ENCODE data around the gene MSMB.

The MSMB gene

DNA sequence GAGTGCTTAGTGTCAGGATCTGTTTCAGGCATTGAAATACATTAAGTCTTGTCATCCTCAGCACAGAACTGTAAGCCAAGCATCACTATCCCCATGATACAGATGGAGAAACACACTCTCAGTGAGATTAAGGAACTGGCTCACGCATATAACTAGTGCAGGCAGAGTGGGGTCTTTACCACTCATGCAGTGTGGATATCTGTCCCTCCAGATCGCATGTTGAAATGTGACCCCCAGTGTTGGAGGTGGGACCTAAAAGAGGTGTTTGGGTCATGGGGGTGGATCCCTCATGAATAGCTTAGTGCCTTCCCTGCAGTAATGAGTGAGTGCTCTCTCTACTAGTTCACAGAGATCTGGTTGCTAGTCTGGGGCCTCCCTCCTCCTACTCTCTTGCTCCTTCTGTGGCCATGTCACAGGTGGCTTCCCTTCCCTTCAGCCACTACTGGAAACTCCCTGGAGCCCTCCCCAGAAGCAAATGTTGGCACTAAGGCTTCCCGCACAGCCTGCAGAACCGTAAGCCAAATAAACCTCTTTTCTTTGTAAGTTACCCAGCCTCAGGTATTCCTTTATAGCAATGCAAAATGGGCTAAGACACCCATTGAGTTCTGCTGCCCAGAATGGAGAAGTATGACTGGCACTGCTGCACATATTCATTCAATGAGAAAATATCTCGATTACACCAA lies 31.8 kb upstream of the MSMB start:
- no peak overlapping the region for H2AK5ac ChIP-seq (ENCODE audit: low read depth, low read length)
- H3K36me3 ChIP-seq (replicated peaks in 1 of 2; ENCODE audit: control insufficient read depth in 2 of 2, insufficient read depth in 2 of 2, low read length in 2 of 2): no peaks in the 10 kb centered on the region
- no peak overlapping the region for H3K23ac ChIP-seq (ENCODE audit: low read depth, low read length, poor library complexity)
- H3K18ac ChIP-seq (ENCODE audit: low read length): no peak overlapping the region
- no peaks in the 10 kb centered on the region for H3K27me3 ChIP-seq (ENCODE audit: control insufficient read depth in 3 of 3, insufficient read depth in 3 of 3, low read depth in 1 of 3, low read length in 3 of 3)
- H2BK12ac ChIP-seq (ENCODE audit: low read length): no peak overlapping the region
- H2AFZ ChIP-seq (ENCODE audit: low read length): no peak overlapping the region
- no peak for DNase-seq (ENCODE audit: low spot score)
- H3K79me1 ChIP-seq (ENCODE audit: low read depth, low read length): no peaks in the 10 kb centered on the region
- no peak overlapping the region for H4K8ac ChIP-seq (ENCODE audit: low read depth, low read length)
- no peak overlapping the region for H3K4me3 ChIP-seq (ENCODE audit: low read length in 2 of 2)
- H3K9ac ChIP-seq (ENCODE audit: low read depth, low read length, poor library complexity): no peak overlapping the region
- no peak overlapping the region for H2BK15ac ChIP-seq (ENCODE audit: low read length)
- H2BK120ac ChIP-seq (ENCODE audit: low read depth, low read length): no peak overlapping the region
- no peak overlapping the region for H3K4ac ChIP-seq (ENCODE audit: low read length)
- WGBS, 2 donors (ENCODE audit: extremely low coverage in 2 of 2, insufficient read length in 2 of 2, insufficient replicate concordance in 1 of 2): no CpG with 5 or more reads among the region's 5 CpGs
- H2BK5ac ChIP-seq (ENCODE audit: low read length): no peak overlapping the region
- no peak overlapping the region for H3K14ac ChIP-seq (ENCODE audit: low read length)
- H3K4me1 ChIP-seq (ENCODE audit: control insufficient read depth in 2 of 2, insufficient read depth in 1 of 2, low read depth in 1 of 2, low read length in 2 of 2): no peaks in the 10 kb centered on the region
- H3K4me2 ChIP-seq (ENCODE audit: insufficient read depth, low read length, poor library complexity, severe bottlenecking): no peak overlapping the region
- no peaks in the 10 kb centered on the region for H3K9me3 ChIP-seq (replicated peaks in 1 of 2; ENCODE audit: control insufficient read depth in 2 of 2, insufficient read depth in 1 of 2, low read depth in 1 of 2, low read length in 2 of 2)
- no peak overlapping the region for H4K91ac ChIP-seq (ENCODE audit: low read depth, low read length, poor library complexity)
- H3K27ac ChIP-seq (replicated peaks; ENCODE audit: low read length): no peak overlapping the region

DNA sequence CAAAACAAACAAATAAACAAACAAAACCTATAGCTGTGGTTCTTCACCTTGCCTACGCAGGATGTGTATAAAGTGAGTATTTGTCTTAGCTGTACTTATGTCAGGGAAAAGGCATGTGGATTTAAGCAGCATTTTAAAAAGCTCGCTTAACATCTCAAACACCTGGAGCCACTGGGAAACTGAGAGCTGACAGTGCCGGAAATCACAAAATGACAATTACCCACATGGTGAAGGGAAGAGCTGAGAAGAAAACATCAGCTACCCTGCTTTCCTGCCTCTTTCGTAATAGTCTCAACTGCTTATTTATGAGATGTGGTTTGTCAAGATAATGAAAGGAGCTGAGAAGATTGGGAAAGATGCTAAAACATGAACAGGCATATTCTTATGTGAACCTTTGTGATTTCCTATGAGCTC lies 31.1 kb upstream of the MSMB start:
- WGBS, 2 donors (ENCODE audit: extremely low coverage in 2 of 2, insufficient read length in 2 of 2, insufficient replicate concordance in 1 of 2): no CpG with 5 or more reads among the region's 4 CpGs
- no peaks in the 10 kb centered on the region for H3K79me1 ChIP-seq (ENCODE audit: low read depth, low read length)
- H2BK120ac ChIP-seq (ENCODE audit: low read depth, low read length): no peak overlapping the region
- H3K4me2 ChIP-seq (ENCODE audit: insufficient read depth, low read length, poor library complexity, severe bottlenecking): no peak overlapping the region
- no peak for DNase-seq (ENCODE audit: low spot score)
- no peak overlapping the region for H3K14ac ChIP-seq (ENCODE audit: low read length)
- H3K27me3 ChIP-seq (ENCODE audit: control insufficient read depth in 3 of 3, insufficient read depth in 3 of 3, low read depth in 1 of 3, low read length in 3 of 3): no peaks in the 10 kb centered on the region
- H2AFZ ChIP-seq (ENCODE audit: low read length): no peak overlapping the region
- H3K23ac ChIP-seq (ENCODE audit: low read depth, low read length, poor library complexity): no peak overlapping the region
- no peak overlapping the region for H3K4ac ChIP-seq (ENCODE audit: low read length)
- H2BK12ac ChIP-seq (ENCODE audit: low read length): no peak overlapping the region
- no peaks in the 10 kb centered on the region for H3K9me3 ChIP-seq (replicated peaks in 1 of 2; ENCODE audit: control insufficient read depth in 2 of 2, insufficient read depth in 1 of 2, low read depth in 1 of 2, low read length in 2 of 2)
- no peak overlapping the region for H2BK5ac ChIP-seq (ENCODE audit: low read length)
- no peak overlapping the region for H4K91ac ChIP-seq (ENCODE audit: low read depth, low read length, poor library complexity)
- no peaks in the 10 kb centered on the region for H3K4me1 ChIP-seq (ENCODE audit: control insufficient read depth in 2 of 2, insufficient read depth in 1 of 2, low read depth in 1 of 2, low read length in 2 of 2)
- no peaks in the 10 kb centered on the region for H3K36me3 ChIP-seq (replicated peaks in 1 of 2; ENCODE audit: control insufficient read depth in 2 of 2, insufficient read depth in 2 of 2, low read length in 2 of 2)
- no peak overlapping the region for H2BK15ac ChIP-seq (ENCODE audit: low read length)
- H3K27ac ChIP-seq (replicated peaks; ENCODE audit: low read length): no peak overlapping the region
- H4K8ac ChIP-seq (ENCODE audit: low read depth, low read length): no peak overlapping the region
- no peak overlapping the region for H2AK5ac ChIP-seq (ENCODE audit: low read depth, low read length)
- no peak overlapping the region for H3K9ac ChIP-seq (ENCODE audit: low read depth, low read length, poor library complexity)
- H3K4me3 ChIP-seq (ENCODE audit: low read length in 2 of 2): no peak overlapping the region
- H3K18ac ChIP-seq (ENCODE audit: low read length): no peak overlapping the region

DNA sequence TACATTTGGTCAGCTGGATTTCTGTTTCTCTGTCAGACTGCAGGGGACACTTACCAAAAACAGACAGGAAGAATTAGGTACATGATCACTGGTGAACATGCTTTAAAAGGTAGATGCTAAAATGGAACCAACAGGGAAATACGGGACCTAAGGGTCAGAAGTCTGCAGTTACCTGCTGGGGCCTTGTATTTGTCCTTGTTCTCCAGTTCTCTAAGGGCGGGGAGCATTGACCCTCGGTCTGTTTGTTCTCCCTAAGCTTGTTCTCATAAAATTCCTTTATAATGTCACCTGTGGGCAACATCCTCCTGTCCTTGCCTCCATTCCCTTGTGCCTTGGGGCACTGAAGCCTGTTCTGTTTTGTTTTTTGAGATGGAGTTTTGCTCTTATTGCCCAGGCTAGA lies 29.8 kb upstream of the MSMB start:
- Histone ChIP-seq H3K36me3 (replicated peaks in 1 of 2; ENCODE audit: control insufficient read depth in 2 of 2, insufficient read depth in 2 of 2, low read length in 2 of 2) (no peaks in the 10 kb centered on the region), H3K4ac (ENCODE audit: low read length) (no peak overlapping the region), H3K4me1 (ENCODE audit: control insufficient read depth in 2 of 2, insufficient read depth in 1 of 2, low read depth in 1 of 2, low read length in 2 of 2) (no peaks in the 10 kb centered on the region), H2BK120ac (ENCODE audit: low read depth, low read length) (no peak overlapping the region), H3K27me3 (ENCODE audit: control insufficient read depth in 3 of 3, insufficient read depth in 3 of 3, low read depth in 1 of 3, low read length in 3 of 3) (no peaks in the 10 kb centered on the region), H3K27ac (replicated peaks; ENCODE audit: low read length) (no peak overlapping the region), H3K23ac (ENCODE audit: low read depth, low read length, poor library complexity) (no peak overlapping the region), H2AFZ (ENCODE audit: low read length) (no peak overlapping the region), H3K79me1 (ENCODE audit: low read depth, low read length) (no peaks in the 10 kb centered on the region), H3K9me3 (replicated peaks in 1 of 2; ENCODE audit: control insufficient read depth in 2 of 2, insufficient read depth in 1 of 2, low read depth in 1 of 2, low read length in 2 of 2) (no peaks in the 10 kb centered on the region), H2AK5ac (ENCODE audit: low read depth, low read length) (no peak overlapping the region), H3K9ac (ENCODE audit: low read depth, low read length, poor library complexity) (no peak overlapping the region), H3K4me3 (ENCODE audit: low read length in 2 of 2) (no peak overlapping the region), H2BK12ac (ENCODE audit: low read length) (no peak overlapping the region), H3K14ac (ENCODE audit: low read length) (no peak overlapping the region), H3K18ac (ENCODE audit: low read length) (no peak overlapping the region), H2BK5ac (ENCODE audit: low read length) (no peak overlapping the region), H3K4me2 (ENCODE audit: insufficient read depth, low read length, poor library complexity, severe bottlenecking) (no peak overlapping the region), H4K8ac (ENCODE audit: low read depth, low read length) (no peak overlapping the region), H4K91ac (ENCODE audit: low read depth, low read length, poor library complexity) (no peak overlapping the region), H2BK15ac (ENCODE audit: low read length) (no peak overlapping the region)
- no peak for DNase-seq (ENCODE audit: low spot score)
- whole genome bisulfite sequencing, 2 donors (ENCODE audit: extremely low coverage in 2 of 2, insufficient read length in 2 of 2, insufficient replicate concordance in 1 of 2): no CpG with 5 or more reads among the region's 3 CpGs

DNA sequence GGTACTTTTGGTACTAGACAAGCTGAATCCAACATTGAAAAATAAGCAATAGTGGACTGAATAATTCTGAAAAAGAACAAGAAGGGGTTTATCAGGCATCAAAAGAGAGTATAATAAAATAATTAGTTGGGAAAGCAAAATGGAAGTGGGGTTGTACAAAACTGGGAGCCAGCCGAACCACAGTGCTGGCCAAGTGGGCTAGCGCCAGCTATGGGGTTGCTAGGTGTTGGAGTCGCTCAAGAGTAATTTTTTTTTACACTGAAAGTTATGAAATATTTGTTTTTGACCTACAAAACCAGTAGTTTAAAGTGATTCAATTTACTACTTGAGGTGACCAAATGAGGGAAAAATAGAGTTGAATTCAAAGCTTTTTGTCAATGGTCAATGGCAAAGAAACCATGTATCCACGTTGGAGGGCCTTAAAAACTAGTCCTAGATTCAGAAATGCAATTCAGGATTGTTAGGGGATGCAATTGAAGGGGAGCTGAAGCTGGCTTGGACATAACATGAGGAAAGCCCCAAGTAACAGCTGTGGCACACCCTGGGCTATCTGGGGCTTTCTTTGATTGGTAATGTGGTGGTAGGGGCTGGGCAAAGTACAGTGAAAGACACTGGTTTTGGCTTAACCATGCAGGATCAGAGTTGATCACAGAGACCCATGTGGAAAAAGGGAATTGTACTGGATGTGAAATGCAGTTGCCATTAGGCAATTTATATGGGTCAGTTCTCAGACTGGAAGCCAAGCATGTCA lies 28.3 kb upstream of the MSMB start:
- Histone ChIP-seq H3K36me3 (replicated peaks in 1 of 2; ENCODE audit: control insufficient read depth in 2 of 2, insufficient read depth in 2 of 2, low read length in 2 of 2) (no peaks in the 10 kb centered on the region), H2BK12ac (ENCODE audit: low read length) (no peak overlapping the region), H4K8ac (ENCODE audit: low read depth, low read length) (no peak overlapping the region), H3K79me1 (ENCODE audit: low read depth, low read length) (no peaks in the 10 kb centered on the region), H2AK5ac (ENCODE audit: low read depth, low read length) (no peak overlapping the region), H3K4me1 (ENCODE audit: control insufficient read depth in 2 of 2, insufficient read depth in 1 of 2, low read depth in 1 of 2, low read length in 2 of 2) (no peaks in the 10 kb centered on the region), H3K4me2 (ENCODE audit: insufficient read depth, low read length, poor library complexity, severe bottlenecking) (no peak overlapping the region), H2AFZ (ENCODE audit: low read length) (no peak overlapping the region), H3K4ac (ENCODE audit: low read length) (no peak overlapping the region), H2BK5ac (ENCODE audit: low read length) (no peak overlapping the region), H2BK15ac (ENCODE audit: low read length) (no peak overlapping the region), H4K91ac (ENCODE audit: low read depth, low read length, poor library complexity) (no peak overlapping the region), H3K9me3 (replicated peaks in 1 of 2; ENCODE audit: control insufficient read depth in 2 of 2, insufficient read depth in 1 of 2, low read depth in 1 of 2, low read length in 2 of 2) (no peaks in the 10 kb centered on the region), H3K4me3 (ENCODE audit: low read length in 2 of 2) (no peak overlapping the region), H3K23ac (ENCODE audit: low read depth, low read length, poor library complexity) (no peak overlapping the region), H2BK120ac (ENCODE audit: low read depth, low read length) (no peak overlapping the region), H3K18ac (ENCODE audit: low read length) (no peak overlapping the region), H3K9ac (ENCODE audit: low read depth, low read length, poor library complexity) (no peak overlapping the region), H3K27ac (replicated peaks; ENCODE audit: low read length) (no peak overlapping the region), H3K27me3 (ENCODE audit: control insufficient read depth in 3 of 3, insufficient read depth in 3 of 3, low read depth in 1 of 3, low read length in 3 of 3) (no peaks in the 10 kb centered on the region), H3K14ac (ENCODE audit: low read length) (no peak overlapping the region)
- WGBS, 2 donors (ENCODE audit: extremely low coverage in 2 of 2, insufficient read length in 2 of 2, insufficient replicate concordance in 1 of 2): no CpG with 5 or more reads among the region's 4 CpGs
- no peak for DNase-seq (ENCODE audit: low spot score)
